Neural crest cell (in vitro differentiated cells): ENCODE measurements around the gene HYKK. TPM values are rescaled to one million over a fixed set of nuclear protein-coding genes. Genes with fewer than 3 reads are reported as not detected.

Source experiments
- DNase-seq: peaks from one replicate; pipeline ENCODE4 v3.0.0; 2021; ENCODE audit warnings: low read depth, mixed read lengths, low spot score
- H3K27ac Mint-ChIP-seq: one replicate; pipeline ENCODE4 v1.8.0; 2021; ENCODE audit warnings: mild to moderate bottlenecking, mixed read lengths; ENCODE audit not compliant: unreplicated experiment
- H3K27me3 Mint-ChIP-seq: 2 replicates; pipeline ENCODE4 v1.8.0; 2021; ENCODE audit warnings: low read depth, mild to moderate bottlenecking, mixed read lengths
- H3K36me3 Mint-ChIP-seq: 2 replicates; pipeline ENCODE4 v1.8.0; 2021; ENCODE audit warnings: low read depth, mild to moderate bottlenecking, mixed read lengths
- H3K4me1 Mint-ChIP-seq: 2 replicates; pipeline ENCODE4 v1.8.0; 2021; ENCODE audit warnings: mixed read lengths
- H3K4me3 Mint-ChIP-seq: one replicate; pipeline ENCODE4 v1.8.0; 2021; ENCODE audit warnings: mild to moderate bottlenecking, mixed read lengths
- H3K9me3 Mint-ChIP-seq: 2 replicates; pipeline ENCODE4 v1.8.0; 2021; ENCODE audit warnings: mixed read lengths
- CTCF ChIP-seq: fragments of 200-600 bp; sonication (generic); conservative IDR thresholded peaks from 2 replicates; pipeline ENCODE4 v1.5.0; 2021; ENCODE audit warnings: antibody characterized with exemption, mild to moderate bottlenecking
- total RNA-seq: library from RNA; stranded (reverse); gene quantifications from 2 replicates; pipeline ENCODE4 v1.2.1, GENCODE V29; 2021

The HYKK gene
- total RNA-seq, 1 donor from 2014 or later: 0.86 TPM

GRCh38 chr15:78573416-78573815 is 66.0 kb downstream of the HYKK start:
- Mint-ChIP-seq H3K4me3 (no peak overlapping the region), H3K4me1 (no peaks in the 10 kb centered on the region), H3K27ac (no peak overlapping the region), H3K27me3 (no peaks in the 10 kb centered on the region), H3K36me3 (no peaks in the 10 kb centered on the region), H3K9me3 (no peaks in the 10 kb centered on the region)
- TF ChIP-seq CTCF: no peak
- DNase-seq: no peak

- H3K9me3 Mint-ChIP-seq: no peaks in the 10 kb centered on the region
- DNase-seq: no peak
- no peak overlapping the region for H3K4me3 Mint-ChIP-seq
- H3K27ac Mint-ChIP-seq: no peak overlapping the region
- TF ChIP-seq CTCF: no peak
- no peaks in the 10 kb centered on the region for H3K4me1 Mint-ChIP-seq
- no peaks in the 10 kb centered on the region for H3K27me3 Mint-ChIP-seq
- H3K36me3 Mint-ChIP-seq: no peaks in the 10 kb centered on the region
These were observed 67.6 kb downstream of the HYKK start for GRCh38 chr15:78574944-78575343.

Other genes with a start within 250 kb of the HYKK start
- gene DNAJA4, start 243.0 kb upstream of the HYKK start, total RNA-seq: not detected in 2 replicates
- 55.3 and 56.0 TPM in 2 replicates for gene SKIC8, start 208.0 kb upstream of the HYKK start, total RNA-seq
- 753 and 803 TPM in 2 replicates for gene CRABP1, start 167.2 kb upstream of the HYKK start, total RNA-seq
- 97.2 and 97.6 TPM in 2 replicates for gene IREB2, start 69.4 kb upstream of the HYKK start, total RNA-seq
- gene PSMA4, start 32.9 kb downstream of the HYKK start, total RNA-seq: 315 and 324 TPM in 2 replicates
- 23.0 and 23.6 TPM in 2 replicates for gene CHRNA5, start 57.9 kb downstream of the HYKK start, total RNA-seq
- gene CHRNA3, start 113.4 kb downstream of the HYKK start, total RNA-seq: 3.8 and 5.1 TPM in 2 replicates
- 3.9 and 4.1 TPM in 2 replicates for gene CHRNB4, start 133.6 kb downstream of the HYKK start, total RNA-seq